NCI-H1048 (cell line): ENCODE measurements around the gene PDZK1IP1.

Experiments used
- DNase-seq: peaks from one replicate; lab custom pipeline; 2025; lab: John Stamatoyannopoulos, UW

PDZK1IP1 gene

GRCh38 chr1:47189844-47190508, at the start of gene PDZK1IP1:
Gene PDZK1IP1, minus strand, starts transcription at chr1:47190036. Its CDS starts 104 bp downstream, at chr1:47189932.
- no peak for DNase-seq

GRCh38 chr1:47238935-47239592, 49.2 kb upstream of the PDZK1IP1 start:
- no peak for DNase-seq

- no peak for DNase-seq
These were observed 46.0 kb upstream of the PDZK1IP1 start for GRCh38 chr1:47235806-47236205.

- DNase-seq = no peak
These were observed 45.4 kb upstream of the PDZK1IP1 start for GRCh38 chr1:47235241-47235681.

GRCh38 chr1:47233186-47233585, 43.4 kb upstream of the PDZK1IP1 start:
- DNase-seq = no peak

- DNase-seq = no peak
These were observed 42.5 kb upstream of the PDZK1IP1 start, which contains the start of gene TAL1 for GRCh38 chr1:47232187-47232874. Gene TAL1, minus strand, starts transcription at chr1:47232225. Its CDS starts 6,337 bp downstream, at chr1:47225888.

- no peak for DNase-seq
These were observed 41.7 kb upstream of the PDZK1IP1 start for GRCh38 chr1:47231301-47232186.

- no peak for DNase-seq
These were observed 41.0 kb upstream of the PDZK1IP1 start for GRCh38 chr1:47230692-47231300.

- DNase-seq = no peak
These were observed 40.3 kb upstream of the PDZK1IP1 start for GRCh38 chr1:47229886-47230691.

- DNase-seq = no peak
These were observed 39.4 kb upstream of the PDZK1IP1 start for GRCh38 chr1:47229031-47229885.

- no peak for DNase-seq
These were observed 38.8 kb upstream of the PDZK1IP1 start for GRCh38 chr1:47228644-47229030.

GRCh38 chr1:47227341-47228232, 37.8 kb upstream of the PDZK1IP1 start:
- DNase-seq = no peak

GRCh38 chr1:47226839-47227215, 37.0 kb upstream of the PDZK1IP1 start:
- DNase-seq = no peak

- DNase-seq = no peak
These were observed 36.4 kb upstream of the PDZK1IP1 start for GRCh38 chr1:47226121-47226838.

- no peak for DNase-seq
These were observed 35.7 kb upstream of the PDZK1IP1 start for GRCh38 chr1:47225430-47226100.

GRCh38 chr1:47224676-47225399, 35.0 kb upstream of the PDZK1IP1 start:
- no peak for DNase-seq
